Activated CD8-positive, alpha-beta memory T cell treated with anti-CD3 and anti-CD28 coated beads, Interleukin-2, amount 10 ng/mL, durations not matched to agents 7 days and 5 days (primary cell): Measurements from ENCODE around the gene ACAD10. TPM values are rescaled to one million over a fixed set of nuclear protein-coding genes. Genes with fewer than 3 reads are reported as not detected.

Experiments
- ATAC-seq: fragments of 150-1000 bp; cut with Tn5 transposase; one replicate; pipeline ENCODE4 v1.10.0; 2021; ENCODE audit warnings: moderate library complexity
- CTCF ChIA-PET: fragments of 350-600 bp; sonication (Branson Sonifier 250); formaldehyde crosslinking; loops from one replicate; lab custom pipeline; 2021; ENCODE audit warnings: antibody characterized with exemption; lab: Charles Lee
- DNase-seq: peaks from one replicate; pipeline ENCODE4 v3.0.0-alpha.2; 2020
- H3K27ac Mint-ChIP-seq: one replicate; pipeline ENCODE4 v1.8.0; 2021; ENCODE audit warnings: mild to moderate bottlenecking, mixed read lengths
- H3K27me3 Mint-ChIP-seq: one replicate; pipeline ENCODE4 v1.8.0; 2021; ENCODE audit warnings: mixed read lengths
- H3K36me3 Mint-ChIP-seq: one replicate; pipeline ENCODE4 v1.8.0; 2021; ENCODE audit warnings: mild to moderate bottlenecking, mixed read lengths
- H3K4me1 Mint-ChIP-seq: one replicate; pipeline ENCODE4 v1.8.0; 2021; ENCODE audit warnings: mixed read lengths
- H3K4me3 Mint-ChIP-seq: one replicate; pipeline ENCODE4 v1.8.0; 2021; ENCODE audit warnings: mild to moderate bottlenecking, moderate library complexity, mixed read lengths
- H3K9me3 Mint-ChIP-seq: one replicate; pipeline ENCODE4 v1.8.0; 2022; ENCODE audit warnings: low read depth, mixed read lengths
- total RNA-seq, 2 experiments: library from RNA; stranded (reverse); gene quantifications; one replicate each; pipeline ENCODE4 v1.2.3, GENCODE V29; 2021

ACAD10 gene
- total RNA-seq, 2 experiments from 2014 or later, result 24.7 to 30.3 TPM

DNA sequence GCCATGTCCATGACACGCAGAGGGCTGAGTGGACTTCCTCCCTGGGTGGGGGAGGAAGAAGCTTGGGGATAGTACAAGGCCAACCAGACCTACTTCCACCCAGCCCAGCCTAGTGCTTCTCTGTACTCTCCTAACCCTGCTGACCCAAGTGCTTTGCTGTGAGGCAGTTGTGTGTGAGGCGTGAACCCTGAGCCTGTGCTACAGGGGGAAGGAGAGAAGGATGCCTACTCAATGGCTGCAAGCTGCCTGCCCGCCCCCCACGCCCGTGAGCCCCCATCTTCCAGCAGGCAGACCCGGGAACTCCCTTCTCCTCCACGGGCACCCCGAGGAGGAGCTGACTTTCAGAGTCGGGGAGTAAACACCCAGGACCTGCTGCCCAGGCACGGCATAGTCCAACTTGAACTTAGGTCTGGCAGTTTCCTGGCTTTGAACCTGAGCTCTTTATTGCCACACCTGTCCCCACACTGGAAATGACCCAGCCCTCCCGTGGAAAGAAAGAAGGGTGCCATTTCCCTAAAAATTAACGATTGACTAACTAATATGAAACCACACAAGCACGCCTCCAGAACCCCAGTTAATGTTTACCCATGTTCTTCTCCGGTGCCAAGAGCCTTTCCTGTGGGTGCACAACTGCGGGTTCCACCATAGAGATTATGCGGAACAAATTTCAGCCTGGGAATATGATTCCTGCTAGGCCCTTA is 91.6 kb downstream of the ACAD10 start:
- Mint-ChIP-seq H3K4me1 (peaks cover 7% of the 10 kb centered on the region), H3K27ac (no peak overlapping the region), H3K9me3 (no peaks in the 10 kb centered on the region), H3K36me3 (no peaks in the 10 kb centered on the region), H3K4me3 (no peak overlapping the region), H3K27me3 (peaks cover 12% of the 10 kb centered on the region)
- ATAC-seq (no peak), DNase-seq (no peak)
- CTCF ChIA-PET, result no interaction called here

DNA sequence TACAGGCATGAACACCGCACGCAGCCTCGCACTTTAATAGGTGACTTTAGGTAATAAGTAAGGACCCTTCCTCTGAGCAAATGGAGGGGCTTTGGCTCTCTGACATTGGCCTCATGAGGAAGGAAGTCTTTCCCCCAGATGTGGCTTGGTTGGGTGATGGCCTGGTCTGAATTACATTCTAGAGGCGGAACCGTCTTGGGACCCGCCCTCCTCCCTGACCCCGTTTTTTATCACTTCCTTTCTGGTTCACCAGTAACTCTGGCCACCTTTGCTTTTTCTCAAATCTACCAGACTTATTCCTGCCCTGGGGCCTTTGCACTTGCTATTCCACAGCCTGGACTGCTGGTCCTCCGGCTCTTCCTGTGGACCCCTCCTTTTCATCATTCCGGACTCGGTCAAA is 94.3 kb downstream of the ACAD10 start:
- CTCF ChIA-PET, result no interaction called here

DNA sequence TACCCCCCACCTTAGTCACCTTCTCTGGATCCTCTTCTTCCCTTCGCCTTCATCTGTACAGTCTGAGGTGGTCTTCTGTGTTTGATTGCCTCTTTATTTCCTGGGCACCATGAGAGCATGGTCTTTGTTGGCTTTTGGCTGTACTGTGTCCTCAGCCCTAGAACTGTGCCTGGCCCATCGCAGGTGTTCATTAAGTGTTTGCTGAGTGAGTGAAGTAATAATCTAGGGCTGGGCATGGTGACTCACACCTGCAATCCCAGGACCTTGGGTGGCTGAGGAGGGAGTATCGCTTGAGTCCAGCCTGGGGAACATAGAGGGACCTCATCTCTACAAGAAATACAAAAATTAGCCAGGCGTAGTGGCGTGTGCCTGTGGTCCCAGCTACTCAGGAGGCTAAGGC is 94.8 kb downstream of the ACAD10 start:
- CTCF ChIA-PET, result no interaction called here
- peaks cover 6% of the 10 kb centered on the region for H3K27me3 Mint-ChIP-seq
- H3K9me3 Mint-ChIP-seq, result no peaks in the 10 kb centered on the region
- H3K36me3 Mint-ChIP-seq, result no peaks in the 10 kb centered on the region
- no peak overlapping the region for H3K4me3 Mint-ChIP-seq
- H3K4me1 Mint-ChIP-seq, result peaks cover 6% of the 10 kb centered on the region
- H3K27ac Mint-ChIP-seq, result no peak overlapping the region
- no peak for DNase-seq
- no peak for ATAC-seq

More for the DNA sequence above, 94.3 kb downstream of the ACAD10 start:
- ATAC-seq (no peak), DNase-seq (no peak)
- H3K9me3 Mint-ChIP-seq, result no peaks in the 10 kb centered on the region
- H3K4me3 Mint-ChIP-seq, result no peak overlapping the region
- H3K27me3 Mint-ChIP-seq, result peaks cover 7% of the 10 kb centered on the region
- peaks cover 7% of the 10 kb centered on the region for H3K4me1 Mint-ChIP-seq
- no peaks in the 10 kb centered on the region for H3K36me3 Mint-ChIP-seq
- H3K27ac Mint-ChIP-seq, result no peak overlapping the region

DNA sequence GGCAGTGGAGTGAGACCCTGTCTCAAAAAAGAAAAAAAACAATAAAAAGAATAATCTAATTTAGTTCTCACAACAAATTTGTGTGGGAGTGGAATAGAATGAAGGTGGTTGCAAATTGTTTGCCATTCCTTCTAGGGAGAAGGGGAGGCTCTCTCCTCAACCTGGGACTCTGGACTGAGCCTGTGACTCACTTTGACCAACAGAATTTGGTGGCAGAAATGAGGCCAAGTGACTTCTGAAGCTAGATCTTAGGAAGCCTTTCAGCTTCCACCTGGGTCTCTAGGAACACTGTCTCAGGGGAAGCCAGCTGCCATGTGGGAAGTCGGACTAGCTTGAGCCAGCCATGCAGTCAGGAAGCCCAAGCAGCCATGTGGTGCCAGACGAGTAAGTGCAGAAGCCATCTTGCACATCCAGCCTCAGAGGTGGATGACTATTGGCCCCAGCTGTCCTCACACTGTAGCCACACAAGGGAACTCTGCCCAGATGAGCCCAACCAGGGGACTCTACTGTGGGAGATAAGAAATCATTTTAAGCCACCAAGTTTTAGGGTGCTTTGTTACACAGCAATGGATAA is 95.3 kb downstream of the ACAD10 start:
- peaks cover 3% of the 10 kb centered on the region for H3K4me1 Mint-ChIP-seq
- ATAC-seq (no peak), DNase-seq (no peak)
- peaks cover under 1% of the 10 kb centered on the region for H3K27me3 Mint-ChIP-seq
- H3K27ac Mint-ChIP-seq, result no peak overlapping the region
- H3K4me3 Mint-ChIP-seq, result no peak overlapping the region
- H3K9me3 Mint-ChIP-seq, result no peaks in the 10 kb centered on the region
- no peaks in the 10 kb centered on the region for H3K36me3 Mint-ChIP-seq
- CTCF ChIA-PET, result interaction anchor here (0.6 kb wide), 1 partner anchor 621 kb away, joined by 3 read pairs; no protein-coding TSS in a partner anchor

DNA sequence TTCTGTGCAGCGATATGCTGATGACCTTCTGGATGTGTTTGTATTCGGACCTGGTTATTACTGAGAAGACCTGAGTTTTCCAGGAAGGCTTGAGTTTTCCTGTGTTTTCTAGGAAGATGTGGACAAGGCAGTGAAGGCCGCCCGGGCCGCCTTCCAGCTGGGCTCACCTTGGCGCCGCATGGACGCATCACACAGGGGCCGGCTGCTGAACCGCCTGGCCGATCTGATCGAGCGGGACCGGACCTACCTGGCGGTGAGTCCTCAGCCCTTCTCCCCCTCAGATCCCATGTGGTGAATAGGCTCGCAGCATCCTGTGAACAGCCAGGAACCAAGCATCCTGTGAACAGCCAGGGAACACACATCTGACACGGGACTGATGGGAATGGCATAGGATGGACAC is 97.2 kb downstream of the ACAD10 start:
- Mint-ChIP-seq H3K27me3 (no peaks in the 10 kb centered on the region), H3K9me3 (no peaks in the 10 kb centered on the region), H3K4me3 (no peak overlapping the region), H3K36me3 (no peaks in the 10 kb centered on the region), H3K4me1 (peaks cover 3% of the 10 kb centered on the region), H3K27ac (no peak overlapping the region)
- DNase-seq (no peak), ATAC-seq (no peak)
- CTCF ChIA-PET, result no interaction called here

GRCh38 chr12:111784953-111785352 is 99.1 kb downstream of the ACAD10 start:
- Mint-ChIP-seq H3K4me1 (peaks cover 3% of the 10 kb centered on the region), H3K9me3 (no peaks in the 10 kb centered on the region), H3K36me3 (no peaks in the 10 kb centered on the region), H3K27me3 (no peaks in the 10 kb centered on the region), H3K27ac (no peak overlapping the region), H3K4me3 (no peak overlapping the region)
- ATAC-seq, result no peak
- CTCF ChIA-PET, result interaction anchor here (1.6 kb wide), 1 partner anchor 28 kb away, joined by 4 read pairs; no protein-coding TSS in a partner anchor
- no peak for DNase-seq

- H3K36me3 Mint-ChIP-seq, result no peaks in the 10 kb centered on the region
- H3K4me3 Mint-ChIP-seq, result no peak overlapping the region
- DNase-seq, result no peak
- no peaks in the 10 kb centered on the region for H3K4me1 Mint-ChIP-seq
- no peak for ATAC-seq
- no peaks in the 10 kb centered on the region for H3K9me3 Mint-ChIP-seq
- no peaks in the 10 kb centered on the region for H3K27me3 Mint-ChIP-seq
- H3K27ac Mint-ChIP-seq, result no peak overlapping the region
- CTCF ChIA-PET, result interaction anchor here (1.6 kb wide), 1 partner anchor 27 kb away, joined by 4 read pairs; no protein-coding TSS in a partner anchor
These were observed 99.8 kb downstream of the ACAD10 start for GRCh38 chr12:111785651-111786050.

- Mint-ChIP-seq H3K4me3 (no peak overlapping the region), H3K9me3 (no peaks in the 10 kb centered on the region), H3K27me3 (no peaks in the 10 kb centered on the region), H3K4me1 (no peaks in the 10 kb centered on the region), H3K36me3 (no peaks in the 10 kb centered on the region), H3K27ac (no peak overlapping the region)
- CTCF ChIA-PET, result interaction anchor here (0.7 kb wide), 1 partner anchor 674 kb away, joined by 4 read pairs; no protein-coding TSS in a partner anchor
- DNase-seq, result no peak
- ATAC-seq, result no peak
These were observed 102.4 kb downstream of the ACAD10 start for GRCh38 chr12:111788178-111788654.

DNA sequence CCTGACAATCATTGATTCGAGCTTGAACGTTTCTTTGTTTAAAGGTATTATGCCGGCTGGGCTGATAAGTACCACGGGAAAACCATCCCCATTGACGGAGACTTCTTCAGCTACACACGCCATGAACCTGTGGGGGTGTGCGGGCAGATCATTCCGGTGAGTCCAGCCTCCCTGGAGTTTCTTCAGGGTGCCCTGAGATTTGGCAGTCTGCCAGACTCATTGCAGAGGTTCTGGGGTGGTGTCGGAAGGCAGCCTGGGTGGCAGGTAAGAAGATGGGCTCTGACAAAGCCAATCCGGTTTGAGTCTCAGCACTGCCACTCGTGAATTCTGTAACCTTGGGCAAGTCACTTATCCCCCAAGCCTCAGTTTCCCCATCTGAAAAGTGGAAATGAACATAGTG is 103.9 kb downstream of the ACAD10 start:
- no peak overlapping the region for H3K27ac Mint-ChIP-seq
- no peaks in the 10 kb centered on the region for H3K4me1 Mint-ChIP-seq
- ATAC-seq (no peak), DNase-seq (no peak)
- no peaks in the 10 kb centered on the region for H3K36me3 Mint-ChIP-seq
- CTCF ChIA-PET, result no interaction called here
- no peak overlapping the region for H3K4me3 Mint-ChIP-seq
- no peaks in the 10 kb centered on the region for H3K9me3 Mint-ChIP-seq
- H3K27me3 Mint-ChIP-seq, result no peaks in the 10 kb centered on the region

- no peaks in the 10 kb centered on the region for H3K9me3 Mint-ChIP-seq
These were observed 105.7 kb downstream of the ACAD10 start for GRCh38 chr12:111791507-111791906.

DNA sequence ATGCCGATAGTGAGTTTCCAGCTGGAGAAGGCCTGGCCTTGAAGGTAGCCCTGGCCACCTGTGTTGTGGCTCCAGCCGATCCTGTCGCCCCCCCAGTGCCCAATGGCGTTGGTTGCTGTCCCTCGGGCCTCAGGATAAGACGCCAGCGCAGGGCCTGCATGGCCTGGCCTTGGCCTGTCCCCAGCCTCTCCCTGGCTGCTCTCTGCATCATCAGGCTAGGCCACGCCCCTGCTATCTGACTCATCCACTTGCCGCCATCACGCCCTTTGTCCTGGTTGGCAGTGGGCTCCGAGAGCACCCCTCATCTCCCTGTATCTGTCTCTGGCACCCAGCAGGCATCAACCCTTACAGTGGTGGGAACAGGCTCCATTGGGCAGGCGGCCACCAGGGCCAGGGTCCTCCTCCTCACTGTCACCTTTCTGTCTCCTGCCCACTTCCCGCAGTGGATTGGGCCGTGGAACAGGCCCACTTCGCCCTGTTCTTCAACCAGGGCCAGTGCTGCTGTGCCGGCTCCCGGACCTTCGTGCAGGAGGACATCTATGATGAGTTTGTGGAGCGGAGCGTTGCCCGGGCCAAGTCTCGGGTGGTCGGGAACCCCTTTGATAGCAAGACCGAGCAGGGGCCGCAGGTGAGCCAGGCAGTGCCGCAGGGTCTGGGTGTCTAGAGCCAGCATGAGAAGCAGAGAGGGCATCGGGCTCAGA is 106.5 kb downstream of the ACAD10 start:
- Mint-ChIP-seq H3K27me3 (no peaks in the 10 kb centered on the region), H3K36me3 (no peaks in the 10 kb centered on the region), H3K27ac (no peak overlapping the region), H3K4me1 (no peaks in the 10 kb centered on the region), H3K9me3 (no peaks in the 10 kb centered on the region), H3K4me3 (no peak overlapping the region)
- DNase-seq (no peak), ATAC-seq (no peak)
- CTCF ChIA-PET, result interaction anchor here (1.1 kb wide), 1 partner anchor 395 kb away, joined by 3 read pairs; no protein-coding TSS in a partner anchor

More at GRCh38 chr12:111791507-111791906, 105.7 kb downstream of the ACAD10 start:
- no peak overlapping the region for H3K27ac Mint-ChIP-seq
- CTCF ChIA-PET, result no interaction called here
- no peak overlapping the region for H3K4me3 Mint-ChIP-seq
- no peaks in the 10 kb centered on the region for H3K36me3 Mint-ChIP-seq
- no peak for ATAC-seq
- no peak for DNase-seq
- H3K4me1 Mint-ChIP-seq, result no peaks in the 10 kb centered on the region
- H3K27me3 Mint-ChIP-seq, result no peaks in the 10 kb centered on the region

DNA sequence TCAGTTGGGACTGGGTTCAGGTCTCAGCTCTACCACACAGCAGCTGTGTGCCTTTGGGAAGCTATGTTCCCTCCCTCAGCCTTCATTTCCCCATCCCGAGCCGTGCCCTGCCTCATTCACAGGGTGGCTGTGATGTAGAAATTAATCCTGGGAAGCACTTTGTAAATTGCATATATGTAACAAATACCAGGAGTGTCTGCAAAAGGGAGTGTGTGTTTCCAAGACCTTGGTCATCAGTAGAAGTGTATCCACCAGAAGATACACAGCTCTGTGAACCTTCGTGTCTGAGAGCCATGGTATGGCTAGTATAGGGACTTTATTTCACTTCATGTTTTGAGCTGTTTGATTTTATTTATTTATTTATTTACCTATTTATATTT is 107.0 kb downstream of the ACAD10 start:
- CTCF ChIA-PET, result interaction anchor here (1.1 kb wide), 1 partner anchor 396 kb away, joined by 3 read pairs; no protein-coding TSS in a partner anchor
- H3K36me3 Mint-ChIP-seq, result no peaks in the 10 kb centered on the region

DNA sequence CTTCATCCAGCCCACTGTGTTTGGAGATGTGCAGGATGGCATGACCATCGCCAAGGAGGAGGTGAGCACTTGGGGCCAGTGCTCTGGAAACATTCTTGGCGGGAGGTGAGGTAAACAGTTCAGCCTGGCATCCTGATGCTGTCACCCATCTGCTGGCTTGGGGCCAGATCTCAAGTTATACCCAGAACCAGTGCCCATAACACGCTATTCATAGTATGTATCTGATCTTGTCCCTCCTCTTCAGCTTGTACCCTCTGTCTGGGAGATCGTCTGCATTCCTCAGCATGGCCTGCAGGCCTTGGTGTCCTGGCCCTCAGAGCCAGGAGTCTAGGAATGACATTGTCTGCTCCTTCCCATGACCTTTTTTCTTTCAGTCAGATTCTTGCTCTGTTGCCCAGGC is 112.3 kb downstream of the ACAD10 start:
- CTCF ChIA-PET, result no interaction called here
- no peaks in the 10 kb centered on the region for H3K4me1 Mint-ChIP-seq
- H3K27ac Mint-ChIP-seq, result no peak overlapping the region
- H3K4me3 Mint-ChIP-seq, result no peak overlapping the region
- ATAC-seq (no peak), DNase-seq (no peak)
- no peaks in the 10 kb centered on the region for H3K36me3 Mint-ChIP-seq
- no peaks in the 10 kb centered on the region for H3K9me3 Mint-ChIP-seq
- no peaks in the 10 kb centered on the region for H3K27me3 Mint-ChIP-seq

More for the DNA sequence above, 107.0 kb downstream of the ACAD10 start:
- DNase-seq (no peak), ATAC-seq (no peak)
- no peak overlapping the region for H3K27ac Mint-ChIP-seq
- H3K27me3 Mint-ChIP-seq, result no peaks in the 10 kb centered on the region
- H3K4me1 Mint-ChIP-seq, result no peaks in the 10 kb centered on the region
- H3K4me3 Mint-ChIP-seq, result no peak overlapping the region
- H3K9me3 Mint-ChIP-seq, result no peaks in the 10 kb centered on the region
